Astrocyte of the cerebellum (primary cell): Measurements from ENCODE around the gene MN1.
A peak's percentile ranks its signal among the peaks of the same experiment; 100 is the strongest.

Source experiments
- DNase-seq: peaks from one replicate; pipeline ENCODE4 v3.0.0-alpha.2; 2011; ENCODE audit warnings: low read depth
- H3K4me3 ChIP-seq: 2 replicates; pipeline ENCODE4 v1.5.1; 2011; ENCODE audit warnings: mild to moderate bottlenecking, low read depth, low read length, moderate library complexity
- in situ Hi-C: cut with HindIII; loops from 2 replicates; pipeline ENCODE4 v1.10.0; 2017; ENCODE audit warnings: low sequenced_read_pairs
- TF ChIP-seq, protein P1 (sequence below): IDR thresholded peaks from 2 replicates; pipeline ENCODE4 v1.5.1; 2012; ENCODE audit warnings: low read length, low read depth, moderate library complexity, mild to moderate bottlenecking; ENCODE audit errors: missing control alignments

Gene MN1

GRCh38 chr22:27796829-27797519 lies 4.6 kb downstream of the MN1 start:
- peak overlapping the region; percentile 76 for H3K4me3 ChIP-seq
- no peak for DNase-seq
- in situ Hi-C loops: no loop called here
- TF ChIP-seq, protein P1, sequence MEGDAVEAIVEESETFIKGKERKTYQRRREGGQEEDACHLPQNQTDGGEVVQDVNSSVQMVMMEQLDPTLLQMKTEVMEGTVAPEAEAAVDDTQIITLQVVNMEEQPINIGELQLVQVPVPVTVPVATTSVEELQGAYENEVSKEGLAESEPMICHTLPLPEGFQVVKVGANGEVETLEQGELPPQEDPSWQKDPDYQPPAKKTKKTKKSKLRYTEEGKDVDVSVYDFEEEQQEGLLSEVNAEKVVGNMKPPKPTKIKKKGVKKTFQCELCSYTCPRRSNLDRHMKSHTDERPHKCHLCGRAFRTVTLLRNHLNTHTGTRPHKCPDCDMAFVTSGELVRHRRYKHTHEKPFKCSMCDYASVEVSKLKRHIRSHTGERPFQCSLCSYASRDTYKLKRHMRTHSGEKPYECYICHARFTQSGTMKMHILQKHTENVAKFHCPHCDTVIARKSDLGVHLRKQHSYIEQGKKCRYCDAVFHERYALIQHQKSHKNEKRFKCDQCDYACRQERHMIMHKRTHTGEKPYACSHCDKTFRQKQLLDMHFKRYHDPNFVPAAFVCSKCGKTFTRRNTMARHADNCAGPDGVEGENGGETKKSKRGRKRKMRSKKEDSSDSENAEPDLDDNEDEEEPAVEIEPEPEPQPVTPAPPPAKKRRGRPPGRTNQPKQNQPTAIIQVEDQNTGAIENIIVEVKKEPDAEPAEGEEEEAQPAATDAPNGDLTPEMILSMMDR: no peak

- in situ Hi-C loops: no loop called here
- H3K4me3 ChIP-seq: peak overlapping the region; percentile 76
- TF ChIP-seq, protein P1: no peak
- DNase-seq: no peak
Observed at GRCh38 chr22:27795696-27796517, 5.6 kb downstream of the MN1 start.

DNA sequence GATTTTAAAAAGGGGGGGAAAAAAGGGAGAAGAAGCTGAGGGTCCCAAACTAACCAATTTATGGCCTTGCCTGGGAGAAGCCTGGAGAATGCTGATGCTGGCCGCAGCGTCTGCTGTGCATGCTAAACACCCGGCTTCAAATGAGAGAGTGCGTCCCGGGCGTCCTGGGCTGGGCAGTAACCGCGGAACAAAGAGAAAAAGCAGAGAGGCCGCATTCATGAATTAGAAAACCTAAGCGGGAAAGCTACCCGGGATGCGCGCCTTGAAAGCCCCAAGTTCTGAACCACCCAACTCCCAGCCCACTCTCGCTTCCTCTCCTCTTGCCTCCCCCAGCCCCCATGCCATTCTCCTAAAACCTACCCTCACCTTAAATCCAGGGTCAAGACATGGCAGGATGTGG lies 6.5 kb downstream of the MN1 start:
- in situ Hi-C loops: no loop called here
- no peak for DNase-seq
- TF ChIP-seq, protein P1: no peak
- H3K4me3 ChIP-seq: peak overlapping the region; percentile 76

DNA sequence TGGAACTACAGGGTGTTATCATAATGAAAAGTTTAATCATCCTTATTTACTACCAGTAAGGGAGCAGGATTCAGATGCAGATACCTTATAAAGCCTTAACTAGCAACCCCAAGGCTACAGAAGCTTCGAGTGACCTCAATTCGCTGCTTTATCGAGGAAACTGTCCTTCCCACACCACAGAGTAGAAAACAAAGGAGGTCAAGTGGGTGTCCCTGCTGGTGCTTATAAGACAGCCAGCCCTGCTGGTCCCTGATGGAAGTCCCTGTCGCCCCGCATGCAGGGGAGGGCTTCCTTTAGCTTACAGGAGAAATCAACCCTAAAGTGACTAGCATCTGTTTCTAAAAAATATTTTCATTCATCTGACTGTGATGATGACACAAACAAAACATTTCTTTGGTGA lies 7.3 kb downstream of the MN1 start:
- peak overlapping the region; percentile 76 for H3K4me3 ChIP-seq
- TF ChIP-seq, protein P1: no peak
- DNase-seq: no peak
- in situ Hi-C loops: no loop called here

DNA sequence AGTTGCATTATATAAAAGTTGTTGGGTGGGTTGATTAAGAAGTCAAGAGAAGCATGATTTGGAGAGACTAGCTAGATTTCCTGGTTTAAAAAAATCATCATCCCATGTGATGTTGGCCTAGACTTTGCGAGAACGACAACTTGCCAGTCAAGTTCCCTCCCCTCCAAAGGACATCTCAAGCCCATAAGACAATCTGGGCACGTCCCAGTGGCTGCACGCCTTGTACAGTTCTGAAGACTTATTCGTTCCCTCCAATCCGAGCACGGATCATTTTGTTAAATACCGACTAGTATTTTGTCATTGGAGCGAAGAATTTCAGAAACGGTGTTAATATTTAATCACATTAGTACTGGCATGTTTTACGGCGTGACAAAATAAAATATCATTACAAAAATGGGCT lies 8.0 kb downstream of the MN1 start:
- no peak for DNase-seq

DNA sequence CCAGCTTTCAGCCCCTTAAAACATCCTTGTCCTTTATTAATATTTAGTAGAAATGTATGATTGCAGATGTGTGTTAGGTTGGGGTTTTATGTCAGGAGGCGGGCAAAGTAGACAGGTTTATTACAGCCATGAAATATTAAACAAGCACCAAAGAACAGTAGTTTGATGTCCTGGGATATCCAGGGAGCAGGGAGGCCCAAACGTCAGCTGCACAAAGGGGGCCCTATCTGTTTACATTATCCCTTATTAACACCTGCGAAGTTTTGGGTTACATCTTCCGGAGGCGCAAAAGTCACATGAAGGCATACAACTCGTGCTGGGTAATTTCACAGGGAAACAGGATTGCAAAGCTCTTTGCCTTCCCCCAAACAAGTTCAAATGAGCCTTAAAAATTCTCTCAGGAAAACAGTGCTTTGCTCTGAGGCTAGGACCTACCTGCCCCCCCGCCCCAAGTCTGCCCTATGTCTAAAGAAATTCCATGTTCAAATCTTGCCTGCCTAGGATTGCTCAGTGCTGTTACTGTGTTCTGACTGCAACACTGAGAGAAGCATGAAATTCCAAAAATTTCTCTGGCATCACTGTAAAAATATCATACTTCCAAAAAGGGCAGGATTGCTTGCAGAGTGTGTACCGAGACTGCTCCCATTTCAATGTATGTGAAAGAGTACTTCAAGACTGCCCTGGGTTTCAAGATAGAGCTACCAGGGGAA lies 8.9 kb downstream of the MN1 start:
- in situ Hi-C loops: no loop called here
- no peak for DNase-seq
- peak overlapping the region; percentile 76 for H3K4me3 ChIP-seq
- TF ChIP-seq, protein P1: no peak

More for the DNA sequence above, 8.0 kb downstream of the MN1 start:
- H3K4me3 ChIP-seq: peak overlapping the region; percentile 76
- in situ Hi-C loops: no loop called here
- TF ChIP-seq, protein P1: no peak
